GM13977 (cell line): ENCODE measurements around the gene ISG15.

ENCODE experiments used
- DNase-seq: peaks from one replicate; pipeline ENCODE4 v3.0.0; 2012; ENCODE audit warnings: low spot score
- in situ Hi-C: fragments of 300-500 bp; cut with MboI; formaldehyde crosslinking; loops from one replicate; pipeline ENCODE4 v1.12.0; 2022; ENCODE audit warnings: low sequenced_read_pairs, low pct_unique_long_range_greater_than_20kb, mixed read lengths, inconsistent platforms; ENCODE audit not compliant: unreplicated experiment
- TF ChIP-seq, protein P1 (sequence below): IDR thresholded peaks from 2 replicates; pipeline ENCODE4 v1.5.1; 2012; ENCODE audit warnings: mild to moderate bottlenecking, control low read depth; ENCODE audit not compliant: insufficient read depth; ENCODE audit errors: extremely low read depth, missing control alignments

ISG15 gene

DNA sequence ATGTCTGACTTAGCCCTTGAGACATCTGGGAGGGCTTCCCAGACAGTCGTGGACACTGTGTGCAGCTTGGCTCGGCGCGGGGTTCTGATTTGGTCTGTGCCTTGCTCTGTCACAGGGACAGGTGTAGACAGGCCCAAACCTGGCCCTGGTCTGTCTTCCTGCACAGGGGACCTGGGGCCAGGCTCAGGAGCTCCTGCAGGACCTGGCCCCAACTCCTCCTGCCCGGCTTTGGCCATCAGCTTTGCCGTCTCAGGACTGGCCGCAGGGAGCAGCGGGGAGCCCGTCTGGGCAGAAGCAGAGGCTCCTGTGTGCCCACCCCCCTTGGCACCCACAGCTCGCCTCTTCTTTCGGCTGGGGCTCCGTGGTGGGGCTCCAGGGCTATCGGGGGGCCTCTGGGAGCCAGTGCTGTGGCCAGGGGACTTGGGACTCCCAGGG lies 33.1 kb upstream of the ISG15 start:
- no peak for DNase-seq
- TF ChIP-seq, protein P1, sequence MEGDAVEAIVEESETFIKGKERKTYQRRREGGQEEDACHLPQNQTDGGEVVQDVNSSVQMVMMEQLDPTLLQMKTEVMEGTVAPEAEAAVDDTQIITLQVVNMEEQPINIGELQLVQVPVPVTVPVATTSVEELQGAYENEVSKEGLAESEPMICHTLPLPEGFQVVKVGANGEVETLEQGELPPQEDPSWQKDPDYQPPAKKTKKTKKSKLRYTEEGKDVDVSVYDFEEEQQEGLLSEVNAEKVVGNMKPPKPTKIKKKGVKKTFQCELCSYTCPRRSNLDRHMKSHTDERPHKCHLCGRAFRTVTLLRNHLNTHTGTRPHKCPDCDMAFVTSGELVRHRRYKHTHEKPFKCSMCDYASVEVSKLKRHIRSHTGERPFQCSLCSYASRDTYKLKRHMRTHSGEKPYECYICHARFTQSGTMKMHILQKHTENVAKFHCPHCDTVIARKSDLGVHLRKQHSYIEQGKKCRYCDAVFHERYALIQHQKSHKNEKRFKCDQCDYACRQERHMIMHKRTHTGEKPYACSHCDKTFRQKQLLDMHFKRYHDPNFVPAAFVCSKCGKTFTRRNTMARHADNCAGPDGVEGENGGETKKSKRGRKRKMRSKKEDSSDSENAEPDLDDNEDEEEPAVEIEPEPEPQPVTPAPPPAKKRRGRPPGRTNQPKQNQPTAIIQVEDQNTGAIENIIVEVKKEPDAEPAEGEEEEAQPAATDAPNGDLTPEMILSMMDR = no peak
- in situ Hi-C loops = no loop called here

DNA sequence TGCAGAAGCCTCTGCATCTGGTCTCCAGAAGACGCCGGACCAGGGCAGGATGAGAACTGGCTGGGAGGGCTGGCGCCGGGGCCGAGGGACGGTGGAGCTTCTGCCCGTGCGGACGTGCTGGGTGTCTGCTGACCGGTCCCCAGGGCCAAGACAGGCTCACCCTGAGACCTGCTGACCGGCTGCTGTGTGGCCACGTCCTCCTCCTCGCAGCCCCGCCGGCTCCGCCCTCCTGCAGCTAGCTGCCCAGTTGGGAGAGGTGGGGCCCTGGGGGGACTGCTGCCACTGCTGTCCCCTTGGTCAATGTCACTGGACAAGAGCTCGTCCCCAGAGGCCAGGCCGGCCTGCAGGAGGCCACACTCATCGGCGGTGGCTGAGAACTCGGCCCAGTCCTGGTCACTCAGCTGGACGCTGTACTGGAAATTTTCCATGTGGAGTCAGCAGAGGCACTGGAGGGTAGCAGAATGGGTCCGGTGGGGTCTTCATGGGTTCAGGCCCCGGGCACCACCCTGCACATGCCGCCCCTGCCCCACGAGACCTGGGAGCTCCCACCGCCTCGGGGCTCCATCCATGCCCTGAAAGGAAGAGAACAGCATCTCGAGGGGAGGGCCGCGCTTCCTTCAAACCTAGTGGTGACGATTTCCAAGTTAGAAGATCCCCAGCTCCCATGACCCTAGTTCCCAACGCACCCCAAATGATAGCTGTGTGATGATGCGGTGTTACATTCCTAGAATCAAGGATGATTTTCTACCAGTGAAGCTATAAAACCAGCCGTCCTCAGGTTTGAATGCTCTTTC lies 32.5 kb upstream of the ISG15 start:
- in situ Hi-C loops = no loop called here
- TF ChIP-seq, protein P1 = no peak
- no peak for DNase-seq

DNA sequence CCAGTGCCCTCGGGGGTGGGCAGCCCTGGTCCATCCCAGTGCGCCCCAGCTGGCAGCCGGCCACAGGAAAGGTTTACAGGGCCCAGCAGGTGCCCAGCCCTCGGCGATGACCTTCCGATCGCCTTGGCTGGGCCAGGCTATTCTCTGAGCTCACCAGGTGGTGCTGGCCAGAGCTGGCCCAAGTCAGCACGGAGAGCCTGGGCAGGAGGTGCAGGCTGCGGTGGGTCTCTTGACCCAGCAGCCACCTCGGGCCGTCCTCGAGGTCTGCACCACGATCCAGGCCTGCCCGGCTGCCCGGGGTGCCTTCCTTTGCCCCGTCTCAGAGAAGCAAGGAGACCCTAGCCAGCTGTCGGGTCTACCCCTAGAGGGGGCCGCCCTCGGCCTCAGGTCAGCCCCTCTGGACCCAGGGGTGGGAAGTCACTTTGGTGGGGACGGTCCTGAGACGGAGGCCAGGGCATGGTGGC lies 31.8 kb upstream of the ISG15 start:
- TF ChIP-seq, protein P1 = no peak
- in situ Hi-C loops = no loop called here
- no peak for DNase-seq

DNA sequence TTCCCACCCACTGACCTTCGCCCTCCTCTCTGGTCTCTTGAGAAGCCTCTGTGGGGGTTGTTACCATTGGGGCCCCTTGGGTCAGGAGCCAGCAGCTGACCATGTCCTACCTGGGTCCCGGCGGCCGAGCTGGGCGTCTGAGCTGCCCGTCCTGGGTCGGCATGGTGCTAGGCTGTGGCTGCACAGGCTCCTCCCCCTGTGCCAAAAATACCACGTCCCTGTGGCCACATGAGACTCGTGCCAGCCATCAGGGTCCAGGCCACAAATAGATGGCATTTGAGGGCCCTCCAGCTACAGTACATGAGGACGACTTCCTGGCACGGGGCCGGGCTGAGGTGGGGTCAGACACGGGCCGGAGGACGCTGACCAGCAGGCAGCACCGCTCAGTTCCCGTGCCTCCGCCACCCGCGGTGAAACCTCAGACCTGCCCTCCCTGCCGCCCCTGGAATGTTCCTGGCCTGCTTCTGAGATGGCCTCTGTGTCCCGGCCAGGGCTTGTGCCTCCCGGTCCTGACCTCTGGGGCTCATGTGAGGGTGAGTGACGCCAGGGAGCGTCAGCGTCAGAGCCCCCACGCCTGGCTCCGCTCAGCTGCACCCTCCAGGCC lies 31.2 kb upstream of the ISG15 start, which contains the start of gene PERM1:
PERM1 (minus strand) TSS at position 139 of the 604 bp plus-strand sequence. CDS start 1,064 bp downstream, outside the sequence.
- in situ Hi-C loops = no loop called here
- TF ChIP-seq, protein P1 = no peak
- DNase-seq = no peak

DNA sequence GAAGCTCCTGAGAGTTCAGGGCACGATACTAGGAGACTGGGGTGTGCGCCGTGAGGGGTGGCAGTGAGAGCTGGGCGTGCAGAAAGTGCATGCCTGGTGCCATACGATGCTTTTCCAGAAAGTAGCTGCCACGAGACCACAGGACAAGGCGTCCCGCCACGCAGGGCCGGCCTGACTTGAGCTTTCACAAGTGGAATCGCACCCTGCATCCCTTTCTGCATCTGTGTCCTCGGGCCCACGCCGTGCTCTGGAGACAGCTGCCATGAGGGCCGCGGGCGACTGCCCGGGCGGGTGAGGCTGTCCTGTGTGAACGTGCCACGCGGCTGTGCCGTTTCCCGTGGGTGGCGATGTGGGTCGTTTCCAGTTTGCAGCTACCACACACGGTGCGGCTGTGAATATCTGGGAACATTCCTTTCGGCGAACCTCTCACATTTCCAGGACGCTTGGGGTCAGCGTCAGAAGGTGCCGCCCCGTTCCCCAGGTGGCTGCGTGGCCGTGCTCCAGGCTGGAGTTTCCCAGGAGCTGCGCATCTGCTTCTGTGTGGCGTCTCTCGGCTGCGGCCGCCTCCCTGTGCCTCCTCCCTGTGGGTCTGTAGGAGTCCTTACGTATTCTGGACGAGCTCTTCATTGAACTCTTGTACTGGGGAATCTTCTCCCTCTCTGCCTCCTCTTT lies 30.4 kb upstream of the ISG15 start:
- in situ Hi-C loops = no loop called here
- TF ChIP-seq, protein P1 = no peak
- DNase-seq = no peak

DNA sequence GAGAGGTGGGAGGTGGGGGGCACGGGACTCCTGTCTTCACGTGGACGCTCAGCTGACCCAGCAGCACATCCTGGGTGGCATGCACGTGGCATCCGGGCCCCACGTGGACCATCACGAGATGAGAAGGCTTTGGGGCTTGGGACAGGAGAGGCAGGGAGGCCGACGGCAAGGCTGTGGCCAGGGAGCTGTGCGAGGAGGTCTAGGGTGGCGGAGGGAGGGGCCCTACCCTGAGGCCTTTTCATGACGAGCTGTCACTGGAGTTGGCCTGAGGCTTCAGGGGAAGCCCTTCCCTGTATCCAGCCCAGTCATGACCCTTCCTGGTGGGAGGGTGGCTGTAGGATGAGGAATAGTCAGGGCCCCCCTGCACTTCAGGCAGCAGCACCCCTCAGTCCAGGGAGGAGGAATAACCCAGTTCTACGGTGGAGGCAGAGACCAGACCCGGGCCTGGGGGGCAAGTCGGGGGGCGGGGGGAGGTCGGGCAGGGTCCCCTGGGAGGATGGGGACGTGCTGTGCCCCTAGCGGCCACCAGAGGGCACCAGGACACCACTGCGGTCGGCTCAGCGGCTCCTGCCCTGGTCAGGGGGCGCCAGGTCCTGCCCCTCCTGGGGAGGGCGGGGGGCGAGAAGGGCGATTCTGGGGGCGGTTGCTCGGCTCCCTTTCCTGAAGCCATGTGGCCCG lies 29.4 kb upstream of the ISG15 start:
- in situ Hi-C loops = no loop called here
- peak; percentile 85 for DNase-seq
- TF ChIP-seq, protein P1 = peak; percentile 92
